K562 (cell line): ENCODE data around the gene ZNF548. TPM values are rescaled to one million over a fixed set of nuclear protein-coding genes. Genes with fewer than 3 reads are reported as not detected.
A peak's percentile ranks its signal among the peaks of the same experiment; 100 is the strongest.

Experiments
- ATF1 ChIP-seq, 2 experiments: fragments of 450-650 bp in 1 of 2; IDR thresholded peaks; 2 replicates each; pipeline ENCODE4 v1.6.1; 2016; ENCODE audit warnings: missing compliant biosample characterization in 1 of 2, missing genetic modification characterization in 1 of 2
- BRF2 ChIP-seq: IDR thresholded peaks from 3 replicates; pipeline ENCODE4 v1.6.1; 2011; ENCODE audit warnings: borderline replicate concordance, mild to moderate bottlenecking; ENCODE audit not compliant: insufficient read length, insufficient read depth
- ELK3 ChIP-seq: fragments of 450-650 bp; formaldehyde crosslinking; IDR thresholded peaks from 2 replicates; pipeline ENCODE4 v1.4.0; 2020; ENCODE audit warnings: mild to moderate bottlenecking
- FOS ChIP-seq: IDR thresholded peaks from 3 replicates; pipeline ENCODE4 v1.6.1; 2011; ENCODE audit not compliant: insufficient read length; ENCODE audit errors: extremely low read depth
- HNRNPH1 ChIP-seq: fragments of 200-400 bp; formaldehyde crosslinking; optimal IDR thresholded peaks from 2 replicates; pipeline ENCODE3; 2017; ENCODE audit warnings: low read depth, mild to moderate bottlenecking, low read length, moderate library complexity
- JUND ChIP-seq, 2 experiments: IDR thresholded peaks; 2 replicates in 1 of 2; 3 replicates in 1 of 2; pipeline ENCODE4 v1.6.1; 2011; ENCODE audit warnings: borderline replicate concordance in 2 of 2, low read depth in 2 of 2, low read length in 2 of 2, improper control_type of control experiment in 1 of 2, missing biosample characterization in 1 of 2, missing genetic modification characterization in 1 of 2, missing genetic modification reagents in 1 of 2
- KAT7 ChIP-seq: sonication (generic); formaldehyde crosslinking; IDR thresholded peaks from 2 replicates; pipeline ENCODE4 v1.8.0; 2022; ENCODE audit warnings: missing genetic modification reagents, mild to moderate bottlenecking, borderline replicate concordance
- RAD51 ChIP-seq: fragments of 450-650 bp; IDR thresholded peaks from 2 replicates; pipeline ENCODE4 v1.7.1; 2016; ENCODE audit warnings: low read depth, mild to moderate bottlenecking, borderline replicate concordance
- RBM17 ChIP-seq: fragments of 200-400 bp; formaldehyde crosslinking; IDR thresholded peaks from 2 replicates; pipeline ENCODE4 v1.6.1; 2017; ENCODE audit warnings: low read depth, mild to moderate bottlenecking, low read length, borderline replicate concordance
- STAT5A ChIP-seq: IDR thresholded peaks from 2 replicates; pipeline ENCODE4 v1.6.1; 2012; ENCODE audit warnings: low read length, inconsistent platforms, borderline replicate concordance
- WHSC1 ChIP-seq: IDR thresholded peaks from one replicate; pipeline ENCODE4 v1.6.1; 2012; ENCODE audit warnings: low read length, control low read depth, inconsistent platforms
- ZBTB1 ChIP-seq: sonication (generic); formaldehyde crosslinking; IDR thresholded peaks from 2 replicates; pipeline ENCODE4 v1.8.1; 2023; ENCODE audit warnings: missing genetic modification reagents, low read depth, mild to moderate bottlenecking, borderline replicate concordance
- ZBTB33 ChIP-seq: sonication (generic); formaldehyde crosslinking; IDR thresholded peaks from 2 replicates; pipeline ENCODE4 v1.8.1; 2023; ENCODE audit warnings: mild to moderate bottlenecking, missing genetic modification reagents
- ZC3H11A ChIP-seq: IDR thresholded peaks from 2 replicates; pipeline ENCODE4 v1.6.1; 2012; ENCODE audit warnings: low read depth, low read length, improper control_type of control experiment
- ZFP1 ChIP-seq: fragments of 450-650 bp; formaldehyde crosslinking; IDR thresholded peaks from 2 replicates; pipeline ENCODE4 v1.4.0; 2020; ENCODE audit warnings: mild to moderate bottlenecking, mixed read lengths
- ZNF134 ChIP-seq: fragments of 250-450 bp; sonication (Bioruptor Pico); conservative IDR thresholded peaks from 2 replicates; pipeline ENCODE4 v1.4.0; 2020
- ZNF347 ChIP-seq: fragments of 450-650 bp; formaldehyde crosslinking; IDR thresholded peaks from 2 replicates; pipeline ENCODE4 v1.4.0; 2020; ENCODE audit warnings: low read depth, mild to moderate bottlenecking, moderate library complexity
- ZNF431 ChIP-seq: sonication (generic); formaldehyde crosslinking; IDR thresholded peaks from 2 replicates; pipeline ENCODE4 v1.8.0; 2022; ENCODE audit warnings: mild to moderate bottlenecking, missing genetic modification reagents
- ZNF583 ChIP-seq: fragments of 250-450 bp; sonication (Bioruptor Pico); IDR thresholded peaks from 2 replicates; pipeline ENCODE4 v1.4.0; 2020
- polyA plus RNA-seq, 8 experiments: library from polyadenylated mRNA; depleted of rRNA in 4 of 8; stranded (reverse) in 5 of 8; unstranded in 3 of 8; fragments of >200 nt; fragmentation: Nextera tagmentation in 2 of 8; fragmentation: Illumina TruSeq in 1 of 8; extraction: Ambion mirVana in 2 of 8; extraction: Trizol in 1 of 8; gene quantifications; 2 replicates each; pipeline versions ENCODE4 v1.2.1 to v1.2.3, GENCODE V29; 2011 to 2014; ENCODE audit warnings: inconsistent platforms in 1 of 8, missing spikeins in 1 of 8
- total RNA-seq, 7 experiments: library from RNA; depleted of rRNA in 6 of 7; stranded (reverse); fragments of >200 nt in 6 of 7; fragmentation: Illumina TruSeq in 2 of 7; extraction: Trizol in 2 of 7; gene quantifications; 2 replicates each; pipeline versions ENCODE4 v1.2.1 to v1.2.3, GENCODE V29; 2011 to 2021; ENCODE audit warnings: low replicate concordance in 1 of 7
- TF ChIP-seq, protein P1 (sequence below): fragments of 250-450 bp; sonication (Bioruptor Pico); IDR thresholded peaks from 2 replicates; pipeline ENCODE4 v1.4.0; 2020; ENCODE audit warnings: mild to moderate bottlenecking, moderate library complexity

Gene ZNF548
- total and polyA plus RNA-seq, 9 of the 15 experiments (the other 6 are each of a cell fraction or from before 2014, with no cell fraction given), result 1.5 to 8.7 (median 4.5) TPM

- no peak for TF ChIP-seq HNRNPH1
- peak; percentile 84 for TF ChIP-seq JUND (IDR thresholded peaks at IDR 0.05; ENCODE audit: borderline replicate concordance, low read depth, low read length)
- TF ChIP-seq JUND (tag; IDR thresholded peaks at IDR 0.05; ENCODE audit: borderline replicate concordance, low read depth, low read length), result peak; percentile 68; the same call in 1 of the 3 replicates
- TF ChIP-seq WHSC1, result no peak
- no peak for TF ChIP-seq ZNF134 (CRISPR knock-in tag)
- no peak for TF ChIP-seq STAT5A
- peak; percentile 68 for TF ChIP-seq ATF1 (CRISPR knock-in tag; IDR thresholded peaks at IDR 0.05)
- TF ChIP-seq ATF1 (tag; IDR thresholded peaks at IDR 0.05), result peak; percentile 97
- TF ChIP-seq ZNF347 (CRISPR knock-in tag), result no peak
- no peak for TF ChIP-seq ELK3 (CRISPR knock-in tag)
- no peak for TF ChIP-seq RAD51
- TF ChIP-seq ZBTB1, result no peak
- no peak for TF ChIP-seq KAT7 (CRISPR knock-in tag)
- no peak for TF ChIP-seq ZC3H11A
- TF ChIP-seq FOS, result no peak
- peak; percentile 73; the same call in 1 of the 2 replicates for TF ChIP-seq ZBTB33
- TF ChIP-seq ZNF431 (CRISPR knock-in tag), result no peak
- no peak for TF ChIP-seq BRF2
- no peak for TF ChIP-seq RBM17
- TF ChIP-seq ZNF583 (CRISPR knock-in tag), result no peak
- TF ChIP-seq ZFP1 (CRISPR knock-in tag), result no peak
- TF ChIP-seq, protein P1, sequence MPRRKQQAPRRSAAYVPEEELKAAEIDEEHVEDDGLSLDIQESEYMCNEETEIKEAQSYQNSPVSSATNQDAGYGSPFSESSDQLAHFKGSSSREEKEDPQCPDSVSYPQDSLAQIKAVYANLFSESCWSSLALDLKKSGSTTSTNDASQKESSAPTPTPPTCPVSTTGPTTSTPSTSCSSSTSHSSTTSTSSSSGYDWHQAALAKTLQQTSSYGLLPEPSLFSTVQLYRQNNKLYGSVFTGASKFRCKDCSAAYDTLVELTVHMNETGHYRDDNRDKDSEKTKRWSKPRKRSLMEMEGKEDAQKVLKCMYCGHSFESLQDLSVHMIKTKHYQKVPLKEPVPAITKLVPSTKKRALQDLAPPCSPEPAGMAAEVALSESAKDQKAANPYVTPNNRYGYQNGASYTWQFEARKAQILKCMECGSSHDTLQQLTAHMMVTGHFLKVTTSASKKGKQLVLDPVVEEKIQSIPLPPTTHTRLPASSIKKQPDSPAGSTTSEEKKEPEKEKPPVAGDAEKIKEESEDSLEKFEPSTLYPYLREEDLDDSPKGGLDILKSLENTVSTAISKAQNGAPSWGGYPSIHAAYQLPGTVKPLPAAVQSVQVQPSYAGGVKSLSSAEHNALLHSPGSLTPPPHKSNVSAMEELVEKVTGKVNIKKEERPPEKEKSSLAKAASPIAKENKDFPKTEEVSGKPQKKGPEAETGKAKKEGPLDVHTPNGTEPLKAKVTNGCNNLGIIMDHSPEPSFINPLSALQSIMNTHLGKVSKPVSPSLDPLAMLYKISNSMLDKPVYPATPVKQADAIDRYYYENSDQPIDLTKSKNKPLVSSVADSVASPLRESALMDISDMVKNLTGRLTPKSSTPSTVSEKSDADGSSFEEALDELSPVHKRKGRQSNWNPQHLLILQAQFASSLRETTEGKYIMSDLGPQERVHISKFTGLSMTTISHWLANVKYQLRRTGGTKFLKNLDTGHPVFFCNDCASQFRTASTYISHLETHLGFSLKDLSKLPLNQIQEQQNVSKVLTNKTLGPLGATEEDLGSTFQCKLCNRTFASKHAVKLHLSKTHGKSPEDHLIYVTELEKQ (CRISPR knock-in tag), result no peak
Measured at GRCh38 chr19:57362997-57363687, 26.5 kb upstream of the ZNF548 start, which contains the start of the genes TRAPPC2B and ZNF547 (continued).
